A549 (cell line): ENCODE results near the gene OOSP2. TPM values are rescaled to one million over a fixed set of nuclear protein-coding genes. Genes with fewer than 3 reads are reported as not detected.

Experiments
- ATAC-seq, 2 experiments: fragments of 200-7000 bp in 1 of 2; fragments of >200 bp in 1 of 2; cut with Nextera tagmentation in 1 of 2; cut with Tn5 transposase in 1 of 2; 3 replicates each; pipeline versions ENCODE4 v1.8.0 to v1.9.1; 2018 to 2020; ENCODE audit warnings: mild to moderate bottlenecking in 1 of 2, moderate library complexity in 1 of 2
- CTCF ChIA-PET: fragments of 300-600 bp; sonication (Branson Sonifier 250); formaldehyde crosslinking; extraction: SDS; loops from one replicate; lab custom pipeline; 2021; ENCODE audit warnings: antibody characterized with exemption, inconsistent platforms; lab: Yijun Ruan, JAX
- POLR2A ChIA-PET: fragments of 350-600 bp; formaldehyde crosslinking; extraction: SDS; loops from one replicate; lab custom pipeline; 2021; ENCODE audit warnings: antibody characterized with exemption, inconsistent platforms; lab: Yijun Ruan, JAX
- DNase-seq, 2 experiments: peaks; one replicate each; pipeline versions ENCODE4 v3.0.0 to v3.0.0-alpha.2; 2011 to 2016; ENCODE audit warnings: low read depth in 1 of 2, low spot score in 1 of 2
- FAIRE-seq: peaks from 2 replicates; lab custom pipeline; 2011; peaks lifted over from hg19 to GRCh38; lab: Jason Lieb, UNC
- H3K27ac ChIP-seq, 2 experiments: fragments of >200 bp; sonication (Bioruptor Twin); formaldehyde crosslinking; 3 replicates each; pipeline ENCODE4 v1.5.1; 2016 to 2017
- H3K4me1 ChIP-seq: fragments of >200 bp; sonication (Bioruptor Twin); formaldehyde crosslinking; 3 replicates; pipeline ENCODE4 v1.6.1; 2016
- H3K4me2 ChIP-seq: fragments of >200 bp; sonication (Bioruptor Twin); formaldehyde crosslinking; 3 replicates; pipeline ENCODE4 v1.6.1; 2016
- H3K4me3 ChIP-seq: fragments of >200 bp; sonication (Bioruptor Twin); formaldehyde crosslinking; 3 replicates; pipeline ENCODE4 v1.5.1; 2016
- H3K9me3 ChIP-seq: fragments of >200 bp; sonication (Bioruptor Twin); formaldehyde crosslinking; 3 replicates; pipeline ENCODE4 v1.6.1; 2016
- BHLHE40 ChIP-seq: IDR thresholded peaks from 2 replicates; pipeline ENCODE4 v1.6.1; 2012; ENCODE audit warnings: low read depth, low read length, inconsistent platforms
- CBX8 ChIP-seq: fragments of 200-600 bp; sonication (generic); IDR thresholded peaks from 2 replicates; pipeline ENCODE4 v1.6.1; 2016
- ESRRA ChIP-seq: fragments of 150-350 bp; IDR thresholded peaks from 2 replicates; pipeline ENCODE4 v1.6.1; 2014; ENCODE audit warnings: mild to moderate bottlenecking, low read length, borderline replicate concordance
- HDAC2 ChIP-seq: fragments of 200-600 bp; sonication (generic); IDR thresholded peaks from 2 replicates; pipeline ENCODE4 v1.6.1; 2016
- JUN ChIP-seq, 2 experiments: fragments of >200 bp; sonication (Bioruptor Twin); formaldehyde crosslinking; IDR thresholded peaks; 2 replicates in 1 of 2; 3 replicates in 1 of 2; pipeline ENCODE4 v1.6.1; 2016 to 2017
- JUNB ChIP-seq: fragments of >200 bp; sonication (Bioruptor Twin); formaldehyde crosslinking; IDR thresholded peaks from 2 replicates; pipeline ENCODE4 v1.6.1; 2016
- KDM5A ChIP-seq: fragments of 200-600 bp; sonication (generic); IDR thresholded peaks from 2 replicates; pipeline ENCODE4 v1.6.1; 2016; ENCODE audit warnings: antibody characterized with exemption, mild to moderate bottlenecking
- MAFK ChIP-seq: fragments of 450-650 bp; IDR thresholded peaks from 2 replicates; pipeline ENCODE4 v1.6.1; 2014; ENCODE audit not compliant: partially characterized antibody
- POLR2A ChIP-seq: IDR thresholded peaks from 2 replicates; pipeline ENCODE4 v1.6.1; 2012; ENCODE audit warnings: mild to moderate bottlenecking, low read length
- POLR2AphosphoS2 ChIP-seq: conservative IDR thresholded peaks from 2 replicates; pipeline ENCODE4 v1.6.1; 2012; ENCODE audit warnings: low read length, improper control_type of control experiment, inconsistent platforms
- RNF2 ChIP-seq: fragments of 200-600 bp; sonication (generic); IDR thresholded peaks from 2 replicates; pipeline ENCODE4 v1.6.1; 2016; ENCODE audit warnings: low read depth, mild to moderate bottlenecking, antibody characterized with exemption, moderate library complexity, borderline replicate concordance
- SREBF2 ChIP-seq: fragments of 450-650 bp; IDR thresholded peaks from 2 replicates; pipeline ENCODE4 v1.6.1; 2014; ENCODE audit warnings: mild to moderate bottlenecking, moderate library complexity
- TP53 ChIP-seq: fragments of 250-450 bp; sonication (Bioruptor Pico); IDR thresholded peaks from 2 replicates; pipeline ENCODE4 v1.5.0; 2021; ENCODE audit warnings: mild to moderate bottlenecking, moderate library complexity
- WGBS: methylation state at CpG from one replicate; pipeline ENCODE4 v1.1.6; 2017; ENCODE audit errors: missing lambda C conversion rate; 5-methylcytosine and 5-hydroxymethylcytosine counted together
- polyA plus RNA-seq, 4 experiments: library from polyadenylated mRNA; depleted of rRNA in 3 of 4; stranded (reverse); fragments of >200 nt; fragmentation: RNase III in 1 of 4; extraction: RNeasy Plus Mini Kit Qiagen cat#74134 plus additional on column Dnase treatment in 1 of 4; gene quantifications; 2 replicates in 3 of 4; 3 replicates in 1 of 4; pipeline ENCODE4 v1.2.3, GENCODE V29; 2011 to 2017
- TF ChIP-seq, protein P1 (sequence below): fragments of >200 bp; sonication (Bioruptor Twin); formaldehyde crosslinking; IDR thresholded peaks from 3 replicates; pipeline ENCODE4 v1.6.1; 2016
- TF ChIP-seq, protein P2 (sequence below): fragments of >200 bp; sonication (Bioruptor Twin); formaldehyde crosslinking; IDR thresholded peaks from 3 replicates; pipeline ENCODE4 v1.5.1; 2016
- TF ChIP-seq, protein P3 (sequence below): fragments of 250-450 bp; sonication (Bioruptor Pico); IDR thresholded peaks from 2 replicates; pipeline ENCODE4 v1.5.0; 2021; ENCODE audit warnings: mild to moderate bottlenecking, moderate library complexity, borderline replicate concordance
- TF ChIP-seq, protein P4 (sequence below): IDR thresholded peaks from 2 replicates; pipeline ENCODE4 v1.6.1; 2012
- TF ChIP-seq, protein P5 (sequence below): IDR thresholded peaks from 2 replicates; pipeline ENCODE4 v1.6.1; 2012

Gene OOSP2
- polyA plus RNA-seq, 2 of the 4 experiments (the other 2 are of a cell fraction), result not detected

DNA sequence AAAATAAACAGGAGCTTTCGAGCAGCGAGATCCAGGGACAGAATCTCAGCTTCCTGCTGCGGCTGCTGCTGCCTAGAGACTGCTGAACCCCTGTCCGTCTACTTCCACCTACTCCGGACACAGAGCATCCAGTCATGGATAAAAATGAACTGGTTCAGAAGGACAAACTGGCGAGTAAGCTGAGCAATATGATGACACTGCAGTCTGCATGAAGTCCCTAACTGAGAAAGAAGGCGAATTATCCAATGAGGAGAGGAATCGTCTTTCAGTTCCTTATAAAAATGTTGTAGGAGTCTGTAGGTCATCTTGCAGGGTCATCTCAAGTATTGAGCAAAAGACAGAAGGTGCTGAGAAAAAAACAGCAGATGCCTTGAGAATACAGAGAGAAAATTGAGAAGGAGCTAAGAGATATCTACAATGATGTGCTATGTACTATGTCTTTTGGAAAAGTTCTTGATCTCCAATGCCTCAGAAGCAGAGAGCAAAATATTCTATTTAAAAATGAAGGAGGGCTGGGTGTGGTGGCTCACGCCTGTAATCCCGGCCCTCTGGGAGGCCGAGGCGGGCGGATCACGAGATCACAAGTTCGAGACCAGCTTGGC lies 37.1 kb downstream of the OOSP2 start:
- ChIA-PET POLR2A (no interaction called here), CTCF (interaction anchor here (0.9 kb wide), 1 partner anchor 11 kb away, joined by 3 read pairs; no protein-coding TSS in a partner anchor)
- DNase-seq (no peak), FAIRE-seq (no peak), ATAC-seq (no peak)
- TF ChIP-seq, protein P1, sequence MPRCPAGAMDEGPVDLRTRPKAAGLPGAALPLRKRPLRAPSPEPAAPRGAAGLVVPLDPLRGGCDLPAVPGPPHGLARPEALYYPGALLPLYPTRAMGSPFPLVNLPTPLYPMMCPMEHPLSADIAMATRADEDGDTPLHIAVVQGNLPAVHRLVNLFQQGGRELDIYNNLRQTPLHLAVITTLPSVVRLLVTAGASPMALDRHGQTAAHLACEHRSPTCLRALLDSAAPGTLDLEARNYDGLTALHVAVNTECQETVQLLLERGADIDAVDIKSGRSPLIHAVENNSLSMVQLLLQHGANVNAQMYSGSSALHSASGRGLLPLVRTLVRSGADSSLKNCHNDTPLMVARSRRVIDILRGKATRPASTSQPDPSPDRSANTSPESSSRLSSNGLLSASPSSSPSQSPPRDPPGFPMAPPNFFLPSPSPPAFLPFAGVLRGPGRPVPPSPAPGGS, result no peak
- TF ChIP-seq, protein P2, sequence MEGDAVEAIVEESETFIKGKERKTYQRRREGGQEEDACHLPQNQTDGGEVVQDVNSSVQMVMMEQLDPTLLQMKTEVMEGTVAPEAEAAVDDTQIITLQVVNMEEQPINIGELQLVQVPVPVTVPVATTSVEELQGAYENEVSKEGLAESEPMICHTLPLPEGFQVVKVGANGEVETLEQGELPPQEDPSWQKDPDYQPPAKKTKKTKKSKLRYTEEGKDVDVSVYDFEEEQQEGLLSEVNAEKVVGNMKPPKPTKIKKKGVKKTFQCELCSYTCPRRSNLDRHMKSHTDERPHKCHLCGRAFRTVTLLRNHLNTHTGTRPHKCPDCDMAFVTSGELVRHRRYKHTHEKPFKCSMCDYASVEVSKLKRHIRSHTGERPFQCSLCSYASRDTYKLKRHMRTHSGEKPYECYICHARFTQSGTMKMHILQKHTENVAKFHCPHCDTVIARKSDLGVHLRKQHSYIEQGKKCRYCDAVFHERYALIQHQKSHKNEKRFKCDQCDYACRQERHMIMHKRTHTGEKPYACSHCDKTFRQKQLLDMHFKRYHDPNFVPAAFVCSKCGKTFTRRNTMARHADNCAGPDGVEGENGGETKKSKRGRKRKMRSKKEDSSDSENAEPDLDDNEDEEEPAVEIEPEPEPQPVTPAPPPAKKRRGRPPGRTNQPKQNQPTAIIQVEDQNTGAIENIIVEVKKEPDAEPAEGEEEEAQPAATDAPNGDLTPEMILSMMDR, result no peak
- TF ChIP-seq JUN (IDR thresholded peaks at IDR 0.05), result no peak
- no peak for TF ChIP-seq HDAC2
- TF ChIP-seq KDM5A, result no peak
- TF ChIP-seq MAFK, result peak; percentile 14
- TF ChIP-seq, protein P3, sequence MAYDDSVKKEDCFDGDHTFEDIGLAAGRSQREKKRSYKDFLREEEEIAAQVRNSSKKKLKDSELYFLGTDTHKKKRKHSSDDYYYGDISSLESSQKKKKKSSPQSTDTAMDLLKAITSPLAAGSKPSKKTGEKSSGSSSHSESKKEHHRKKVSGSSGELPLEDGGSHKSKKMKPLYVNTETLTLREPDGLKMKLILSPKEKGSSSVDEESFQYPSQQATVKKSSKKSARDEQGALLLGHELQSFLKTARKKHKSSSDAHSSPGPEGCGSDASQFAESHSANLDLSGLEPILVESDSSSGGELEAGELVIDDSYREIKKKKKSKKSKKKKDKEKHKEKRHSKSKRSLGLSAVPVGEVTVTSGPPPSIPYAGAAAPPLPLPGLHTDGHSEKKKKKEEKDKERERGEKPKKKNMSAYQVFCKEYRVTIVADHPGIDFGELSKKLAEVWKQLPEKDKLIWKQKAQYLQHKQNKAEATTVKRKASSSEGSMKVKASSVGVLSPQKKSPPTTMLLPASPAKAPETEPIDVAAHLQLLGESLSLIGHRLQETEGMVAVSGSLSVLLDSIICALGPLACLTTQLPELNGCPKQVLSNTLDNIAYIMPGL, result no peak
- 12% methylated on average over 15 of the region's 15 CpGs for WGBS
- Histone ChIP-seq H3K4me3 (no peak overlapping the region), H3K27ac (no peak overlapping the region), H3K9me3 (no peaks in the 10 kb centered on the region), H3K4me2 (no peak overlapping the region), H3K4me1 (no peaks in the 10 kb centered on the region)

DNA sequence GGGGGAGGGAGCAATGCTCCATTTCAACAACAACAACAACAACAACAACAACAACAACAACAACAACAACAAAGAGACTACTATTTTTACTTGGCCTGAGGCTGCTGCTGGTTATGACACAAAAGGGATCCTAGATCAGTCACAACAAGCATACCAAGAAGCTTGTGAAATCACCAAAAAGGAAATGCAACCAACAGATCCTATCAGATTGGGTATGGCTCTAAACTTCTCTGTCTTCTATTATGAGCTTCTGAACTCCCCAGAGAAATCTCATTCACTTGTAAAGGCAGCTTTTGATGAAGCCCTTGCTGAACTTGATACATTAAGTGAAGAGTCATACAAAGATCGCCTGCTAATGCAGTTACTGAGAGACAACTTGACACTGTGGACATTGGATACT lies 37.8 kb downstream of the OOSP2 start:
- no peak for ATAC-seq
- ChIA-PET POLR2A (no interaction called here), CTCF (no interaction called here)
- no peak for DNase-seq
- FAIRE-seq, result no peak
- Histone ChIP-seq H3K4me3 (no peak overlapping the region), H3K4me1 (no peaks in the 10 kb centered on the region), H3K4me2 (no peak overlapping the region), H3K9me3 (no peaks in the 10 kb centered on the region), H3K27ac (no peak overlapping the region)
- no peak for TF ChIP-seq RNF2
- TF ChIP-seq SREBF2, result no peak
- WGBS, result 6% methylated on average over 1 of the region's 1 CpG

DNA sequence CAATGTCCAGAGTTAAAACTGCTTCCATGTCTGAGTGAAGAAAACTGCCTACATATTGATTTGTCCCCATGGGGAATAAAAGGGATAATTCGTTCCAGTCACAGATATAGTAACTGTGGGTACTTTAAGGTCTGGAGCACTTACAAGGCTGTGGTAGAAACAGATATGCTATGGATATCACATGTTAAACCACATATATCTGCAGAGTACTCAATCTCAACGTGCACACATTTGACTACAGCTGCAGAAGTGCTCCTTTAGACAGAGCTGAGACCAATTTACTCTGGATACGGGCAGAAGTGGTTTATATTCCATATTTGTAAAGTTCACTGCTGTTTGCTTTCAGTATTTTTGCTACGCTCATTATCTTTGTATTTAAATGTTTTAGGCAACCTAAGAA lies 38.5 kb downstream of the OOSP2 start:
- H3K4me3 ChIP-seq, result no peak overlapping the region
- H3K4me1 ChIP-seq, result no peaks in the 10 kb centered on the region
- H3K4me2 ChIP-seq, result no peak overlapping the region
- 5% methylated on average over 4 of the region's 4 CpGs for WGBS
- ChIA-PET CTCF (no interaction called here), POLR2A (no interaction called here)
- H3K9me3 ChIP-seq, result no peaks in the 10 kb centered on the region
- FAIRE-seq, result no peak
- no peak for DNase-seq
- TF ChIP-seq, protein P4, sequence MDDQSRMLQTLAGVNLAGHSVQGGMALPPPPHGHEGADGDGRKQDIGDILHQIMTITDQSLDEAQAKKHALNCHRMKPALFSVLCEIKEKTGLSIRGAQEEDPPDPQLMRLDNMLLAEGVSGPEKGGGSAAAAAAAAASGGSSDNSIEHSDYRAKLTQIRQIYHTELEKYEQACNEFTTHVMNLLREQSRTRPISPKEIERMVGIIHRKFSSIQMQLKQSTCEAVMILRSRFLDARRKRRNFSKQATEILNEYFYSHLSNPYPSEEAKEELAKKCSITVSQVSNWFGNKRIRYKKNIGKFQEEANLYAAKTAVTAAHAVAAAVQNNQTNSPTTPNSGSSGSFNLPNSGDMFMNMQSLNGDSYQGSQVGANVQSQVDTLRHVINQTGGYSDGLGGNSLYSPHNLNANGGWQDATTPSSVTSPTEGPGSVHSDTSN, result no peak
- TF ChIP-seq BHLHE40, result no peak
- no peak for TF ChIP-seq POLR2AphosphoS2
- TF ChIP-seq MAFK, result no peak
- TF ChIP-seq ESRRA, result no peak
- TF ChIP-seq, protein P5, sequence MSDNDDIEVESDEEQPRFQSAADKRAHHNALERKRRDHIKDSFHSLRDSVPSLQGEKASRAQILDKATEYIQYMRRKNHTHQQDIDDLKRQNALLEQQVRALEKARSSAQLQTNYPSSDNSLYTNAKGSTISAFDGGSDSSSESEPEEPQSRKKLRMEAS, result no peak
- no peak for TF ChIP-seq CBX8
- TF ChIP-seq POLR2A, result no peak
- no peak for TF ChIP-seq TP53
- no peak for TF ChIP-seq JUNB
- no peak for ATAC-seq
- H3K27ac ChIP-seq, result no peak overlapping the region
